ENCODE data around the gene TRIM56.
"Not testable (repeated sequence)": the region's sequence is repeated elsewhere in the genome, so short reads cannot be mapped to it uniquely, and the experiment has no call there.

TRIM56 gene, protein sequence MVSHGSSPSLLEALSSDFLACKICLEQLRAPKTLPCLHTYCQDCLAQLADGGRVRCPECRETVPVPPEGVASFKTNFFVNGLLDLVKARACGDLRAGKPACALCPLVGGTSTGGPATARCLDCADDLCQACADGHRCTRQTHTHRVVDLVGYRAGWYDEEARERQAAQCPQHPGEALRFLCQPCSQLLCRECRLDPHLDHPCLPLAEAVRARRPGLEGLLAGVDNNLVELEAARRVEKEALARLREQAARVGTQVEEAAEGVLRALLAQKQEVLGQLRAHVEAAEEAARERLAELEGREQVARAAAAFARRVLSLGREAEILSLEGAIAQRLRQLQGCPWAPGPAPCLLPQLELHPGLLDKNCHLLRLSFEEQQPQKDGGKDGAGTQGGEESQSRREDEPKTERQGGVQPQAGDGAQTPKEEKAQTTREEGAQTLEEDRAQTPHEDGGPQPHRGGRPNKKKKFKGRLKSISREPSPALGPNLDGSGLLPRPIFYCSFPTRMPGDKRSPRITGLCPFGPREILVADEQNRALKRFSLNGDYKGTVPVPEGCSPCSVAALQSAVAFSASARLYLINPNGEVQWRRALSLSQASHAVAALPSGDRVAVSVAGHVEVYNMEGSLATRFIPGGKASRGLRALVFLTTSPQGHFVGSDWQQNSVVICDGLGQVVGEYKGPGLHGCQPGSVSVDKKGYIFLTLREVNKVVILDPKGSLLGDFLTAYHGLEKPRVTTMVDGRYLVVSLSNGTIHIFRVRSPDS

DNA sequence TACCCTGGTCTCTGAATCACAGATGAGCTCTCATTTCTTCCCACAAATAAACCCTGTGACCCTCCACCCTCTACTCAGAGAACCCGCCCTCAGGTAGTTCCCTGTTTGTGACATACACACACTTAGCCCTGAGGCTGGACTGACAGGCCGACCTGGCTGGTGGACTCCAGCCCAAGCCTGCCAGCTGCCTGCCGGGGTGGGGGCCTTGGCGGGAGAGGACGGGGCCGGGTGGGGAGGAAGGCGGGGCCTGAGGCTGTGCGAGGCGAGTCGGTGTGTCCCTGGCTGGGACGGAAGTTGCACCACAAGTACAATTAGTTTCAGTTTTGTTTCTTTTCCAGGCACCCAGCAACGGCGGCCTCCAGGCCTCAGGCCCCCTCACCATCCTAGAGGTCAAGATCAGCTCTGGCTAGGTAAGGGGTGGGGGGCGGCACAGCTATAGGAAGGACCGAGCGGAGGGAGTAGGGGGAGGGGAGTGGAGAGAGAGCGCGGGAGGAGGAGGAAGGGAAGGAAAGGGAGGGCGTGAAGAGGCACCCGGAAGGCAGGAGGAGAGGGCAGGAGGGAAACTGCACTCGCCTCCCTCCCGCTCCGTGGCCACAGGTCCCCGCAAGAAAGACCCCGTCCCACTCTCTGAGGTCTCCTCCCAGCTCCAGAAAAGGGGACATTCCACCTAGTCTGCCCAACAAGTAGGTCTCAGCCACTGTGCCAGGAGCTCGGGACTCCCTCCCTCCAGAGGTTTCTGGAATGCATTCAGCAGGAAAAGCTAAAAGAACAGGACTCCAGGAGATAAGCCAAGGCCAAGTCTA is at the start of gene TRIM56:
Gene TRIM56, plus strand, starts transcription at position 320 of the 803 bp plus-strand sequence. CDS start 1,832 bp downstream, outside the sequence.
- Histone ChIP-seq H3K9me3 (ENCODE audit: low read length) (peaks cover 7% of the 10 kb centered on the region), H3K4me3 (ENCODE audit: low read length) (peak within 1 kb of the TSS; percentile 77), H2AFZ (ENCODE audit: low read depth, low read length) (peak within 1 kb of the TSS; percentile 94), H3K4me1 (ENCODE audit: insufficient read depth, low read length) (peaks cover 4% of the 10 kb centered on the region), H3K27me3 (ENCODE audit: insufficient read depth, low read length) (no peaks in the 10 kb centered on the region), H3K36me3 (ENCODE audit: insufficient read depth, low read length) (peaks cover 25% of the 10 kb centered on the region)

DNA sequence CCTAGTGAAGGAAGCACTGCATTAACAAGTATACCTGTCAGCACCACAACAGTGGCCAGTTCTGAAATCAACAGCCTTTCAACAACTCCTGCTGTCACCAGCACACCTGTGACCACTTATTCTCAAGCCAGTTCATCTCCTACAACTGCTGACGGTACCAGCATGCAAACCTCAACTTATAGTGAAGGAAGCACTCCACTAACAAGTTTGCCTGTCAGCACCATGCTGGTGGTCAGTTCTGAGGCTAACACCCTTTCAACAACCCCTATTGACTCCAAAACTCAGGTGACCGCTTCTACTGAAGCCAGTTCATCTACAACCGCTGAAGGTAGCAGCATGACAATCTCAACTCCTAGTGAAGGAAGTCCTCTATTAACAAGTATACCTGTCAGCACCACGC is 49.3 kb upstream of the TRIM56 start:
- peaks cover 8% of the 10 kb centered on the region for H3K27me3 ChIP-seq (ENCODE audit: insufficient read depth, low read length)
- H2AFZ ChIP-seq (ENCODE audit: low read depth, low read length), result no peak overlapping the region
- H3K4me1 ChIP-seq (ENCODE audit: insufficient read depth, low read length), result no peaks in the 10 kb centered on the region
- H3K36me3 ChIP-seq (ENCODE audit: insufficient read depth, low read length), result no peaks in the 10 kb centered on the region
- peaks cover 1% of the 10 kb centered on the region for H3K9me3 ChIP-seq (ENCODE audit: low read length)
- H3K4me3 ChIP-seq (ENCODE audit: low read length), result no peak overlapping the region

DNA sequence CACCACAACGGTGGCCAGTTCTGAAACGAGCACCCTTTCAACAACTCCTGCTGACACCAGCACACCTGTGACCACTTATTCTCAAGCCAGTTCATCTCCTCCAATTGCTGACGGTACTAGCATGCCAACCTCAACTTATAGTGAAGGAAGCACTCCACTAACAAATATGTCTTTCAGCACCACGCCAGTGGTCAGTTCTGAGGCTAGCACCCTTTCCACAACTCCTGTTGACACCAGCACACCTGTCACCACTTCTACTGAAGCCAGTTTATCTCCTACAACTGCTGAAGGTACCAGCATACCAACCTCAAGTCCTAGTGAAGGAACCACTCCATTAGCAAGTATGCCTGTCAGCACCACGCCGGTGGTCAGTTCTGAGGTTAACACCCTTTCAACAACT is 44.0 kb upstream of the TRIM56 start:
- not testable (repeated sequence) for H3K27me3 ChIP-seq (ENCODE audit: insufficient read depth, low read length); H2AFZ ChIP-seq (ENCODE audit: low read depth, low read length); H3K9me3 ChIP-seq (ENCODE audit: low read length); H3K4me3 ChIP-seq (ENCODE audit: low read length); H3K36me3 ChIP-seq (ENCODE audit: insufficient read depth, low read length); H3K4me1 ChIP-seq (ENCODE audit: insufficient read depth, low read length)

DNA sequence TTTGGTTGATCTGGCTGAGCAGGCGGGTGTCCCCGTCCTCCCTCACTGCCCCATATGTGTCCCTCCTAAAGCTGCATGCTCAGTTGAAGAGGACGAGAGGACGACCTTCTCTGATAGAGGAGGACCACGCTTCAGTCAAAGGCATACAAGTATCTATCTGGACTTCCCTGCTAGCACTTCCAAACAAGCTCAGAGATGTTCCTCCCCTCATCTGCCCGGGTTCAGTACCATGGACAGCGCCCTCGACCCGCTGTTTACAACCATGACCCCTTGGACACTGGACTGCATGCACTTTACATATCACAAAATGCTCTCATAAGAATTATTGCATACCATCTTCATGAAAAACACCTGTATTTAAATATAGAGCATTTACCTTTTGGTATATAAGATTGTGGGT is 26.9 kb upstream of the TRIM56 start:
- Histone ChIP-seq H3K36me3 (ENCODE audit: insufficient read depth, low read length) (no peaks in the 10 kb centered on the region), H3K9me3 (ENCODE audit: low read length) (no peaks in the 10 kb centered on the region), H2AFZ (ENCODE audit: low read depth, low read length) (no peak overlapping the region), H3K4me3 (ENCODE audit: low read length) (no peak overlapping the region), H3K27me3 (ENCODE audit: insufficient read depth, low read length) (peaks cover 30% of the 10 kb centered on the region), H3K4me1 (ENCODE audit: insufficient read depth, low read length) (peaks cover 4% of the 10 kb centered on the region)

DNA sequence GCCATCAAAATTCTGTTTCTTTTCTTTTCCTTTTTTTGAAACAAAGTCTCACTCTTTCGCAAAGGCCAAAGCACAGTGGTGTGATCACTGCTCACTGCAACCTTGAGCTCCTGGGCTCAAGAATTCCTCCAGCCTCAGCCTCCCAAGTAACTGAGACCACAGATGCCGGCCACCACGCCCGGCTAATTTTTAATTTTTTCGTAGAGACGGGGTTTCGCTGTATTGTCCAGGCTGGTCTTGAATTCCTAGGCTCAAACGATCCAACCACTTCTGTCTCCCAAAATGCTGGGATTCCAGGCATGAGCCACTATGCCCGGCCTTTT is 25.7 kb upstream of the TRIM56 start:
- H2AFZ ChIP-seq (ENCODE audit: low read depth, low read length), result no peak overlapping the region
- H3K36me3 ChIP-seq (ENCODE audit: insufficient read depth, low read length), result no peaks in the 10 kb centered on the region
- peaks cover 4% of the 10 kb centered on the region for H3K4me1 ChIP-seq (ENCODE audit: insufficient read depth, low read length)
- no peaks in the 10 kb centered on the region for H3K9me3 ChIP-seq (ENCODE audit: low read length)
- peaks cover 30% of the 10 kb centered on the region for H3K27me3 ChIP-seq (ENCODE audit: insufficient read depth, low read length)
- H3K4me3 ChIP-seq (ENCODE audit: low read length), result no peak overlapping the region

DNA sequence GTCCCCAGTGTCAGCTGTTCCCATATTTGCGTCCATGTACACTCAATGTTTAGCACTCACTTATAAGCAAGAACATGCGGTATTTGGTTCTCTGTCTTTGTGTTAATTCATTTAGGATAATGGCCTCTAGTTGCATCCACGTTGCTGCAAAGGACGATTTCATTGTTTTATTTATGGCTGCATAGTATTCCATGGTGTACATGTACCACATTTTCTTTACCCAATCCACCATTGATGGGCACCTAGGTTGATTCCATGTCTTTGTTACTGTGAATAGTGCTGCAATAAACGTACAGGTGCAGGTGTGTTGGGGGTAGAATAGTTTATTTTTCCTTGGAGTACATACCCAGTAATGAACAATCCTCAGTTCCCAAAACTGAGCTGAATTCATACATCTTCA is 24.3 kb upstream of the TRIM56 start:
- H3K4me1 ChIP-seq (ENCODE audit: insufficient read depth, low read length), result peaks cover 4% of the 10 kb centered on the region
- H3K36me3 ChIP-seq (ENCODE audit: insufficient read depth, low read length), result no peaks in the 10 kb centered on the region
- peaks cover 26% of the 10 kb centered on the region for H3K27me3 ChIP-seq (ENCODE audit: insufficient read depth, low read length)
- H3K9me3 ChIP-seq (ENCODE audit: low read length), result no peaks in the 10 kb centered on the region
- no peak overlapping the region for H3K4me3 ChIP-seq (ENCODE audit: low read length)
- H2AFZ ChIP-seq (ENCODE audit: low read depth, low read length), result no peak overlapping the region

DNA sequence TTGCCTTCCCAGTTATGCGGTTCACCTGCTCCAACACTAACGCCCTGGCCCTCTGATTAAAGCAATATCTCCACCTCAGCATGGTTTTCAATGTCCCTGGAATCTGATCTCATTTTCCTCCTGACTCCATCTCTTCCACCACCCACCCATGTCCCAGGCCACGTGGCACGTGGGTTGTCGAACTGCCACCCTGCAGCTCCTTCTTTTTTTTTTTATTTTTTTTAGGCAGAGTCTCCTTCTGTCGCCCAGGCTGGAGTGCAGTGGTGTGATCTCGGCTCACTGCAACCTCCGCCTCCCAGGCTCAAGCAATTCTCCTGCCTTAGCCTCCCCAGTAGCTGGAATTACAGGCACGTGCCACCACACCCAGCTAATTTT is 21.1 kb upstream of the TRIM56 start:
- not testable (repeated sequence) for H2AFZ ChIP-seq (ENCODE audit: low read depth, low read length); H3K4me1 ChIP-seq (ENCODE audit: insufficient read depth, low read length); H3K4me3 ChIP-seq (ENCODE audit: low read length); H3K9me3 ChIP-seq (ENCODE audit: low read length); H3K27me3 ChIP-seq (ENCODE audit: insufficient read depth, low read length); H3K36me3 ChIP-seq (ENCODE audit: insufficient read depth, low read length)

DNA sequence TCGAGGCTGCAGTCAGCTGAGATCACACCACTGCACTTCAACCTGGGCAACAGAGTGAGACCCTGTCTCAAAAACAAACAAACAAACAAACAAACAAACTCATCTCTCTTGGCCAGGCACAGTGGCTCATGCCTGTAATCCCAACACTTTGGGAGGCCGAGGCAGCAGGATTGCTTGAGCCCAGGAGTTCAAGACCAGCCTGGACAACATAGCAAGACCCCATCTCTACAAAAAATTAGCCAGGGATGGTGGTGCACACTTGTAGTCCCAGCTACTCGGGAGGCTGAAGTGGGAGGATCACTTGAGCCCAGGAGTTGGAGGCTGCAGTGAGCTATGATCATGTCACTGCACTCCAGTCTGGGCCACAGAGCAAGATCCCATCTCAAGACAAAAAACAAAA is 20.1 kb upstream of the TRIM56 start:
- not testable (repeated sequence) for H3K4me3 ChIP-seq (ENCODE audit: low read length); H3K9me3 ChIP-seq (ENCODE audit: low read length)

DNA sequence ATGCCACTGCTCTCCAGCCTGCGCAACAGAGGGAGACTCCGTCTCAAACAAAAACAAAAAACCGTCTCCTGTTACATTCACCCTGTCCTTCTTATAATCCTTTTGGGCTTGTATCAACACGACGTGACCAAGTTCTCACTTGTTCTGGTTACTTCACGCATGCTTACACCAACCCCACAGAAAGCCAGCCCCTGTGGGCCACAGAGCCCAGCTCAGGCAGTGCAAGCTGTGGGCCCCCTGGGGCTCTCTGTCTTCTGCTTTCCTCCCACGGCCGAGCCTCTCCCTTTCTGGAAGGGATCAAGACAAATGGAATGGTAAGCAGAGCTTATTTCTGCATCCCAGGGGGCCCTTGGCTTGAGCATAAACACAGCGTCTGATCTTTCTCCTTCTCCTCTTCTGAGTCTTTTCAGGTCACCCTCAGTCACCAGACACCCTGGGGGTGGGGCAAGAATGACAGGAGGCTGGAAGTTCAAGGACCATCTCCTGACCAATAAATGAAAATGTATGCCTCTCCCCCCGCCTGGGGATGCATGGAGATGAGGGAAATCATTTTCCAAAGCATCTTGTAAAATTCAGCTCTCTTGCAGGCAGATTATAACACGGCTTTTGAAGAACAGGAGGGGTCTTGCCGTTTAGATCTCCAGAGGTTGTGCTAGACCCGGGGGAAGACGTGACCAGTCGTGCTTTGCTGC is 19.0 kb upstream of the TRIM56 start:
- H3K9me3 ChIP-seq (ENCODE audit: low read length), result no peaks in the 10 kb centered on the region
- H3K4me3 ChIP-seq (ENCODE audit: low read length), result no peak overlapping the region
- H2AFZ ChIP-seq (ENCODE audit: low read depth, low read length), result no peak overlapping the region
- peaks cover 8% of the 10 kb centered on the region for H3K4me1 ChIP-seq (ENCODE audit: insufficient read depth, low read length)
- peaks cover 4% of the 10 kb centered on the region for H3K27me3 ChIP-seq (ENCODE audit: insufficient read depth, low read length)
- no peaks in the 10 kb centered on the region for H3K36me3 ChIP-seq (ENCODE audit: insufficient read depth, low read length)

More for the DNA sequence above, 20.1 kb upstream of the TRIM56 start:
- not testable (repeated sequence) for H3K27me3 ChIP-seq (ENCODE audit: insufficient read depth, low read length); H3K4me1 ChIP-seq (ENCODE audit: insufficient read depth, low read length); H2AFZ ChIP-seq (ENCODE audit: low read depth, low read length); H3K36me3 ChIP-seq (ENCODE audit: insufficient read depth, low read length)

DNA sequence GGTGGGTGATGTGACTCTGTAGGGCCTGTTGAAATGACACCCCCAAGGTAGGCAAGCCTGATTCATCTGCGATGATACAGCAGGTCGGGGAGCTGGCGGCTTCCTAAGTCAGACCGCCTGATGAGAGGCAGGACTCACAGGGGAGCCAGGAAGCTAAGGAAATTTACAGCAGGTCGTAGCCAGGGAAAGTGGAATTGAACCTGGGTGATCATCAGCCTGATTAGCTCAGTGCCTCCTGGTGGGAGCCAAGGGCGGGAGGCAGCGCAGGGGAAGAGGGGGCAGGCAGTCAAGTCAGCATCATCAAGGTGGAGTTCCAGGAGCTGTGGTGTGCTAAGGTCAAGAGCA is 18.5 kb upstream of the TRIM56 start:
- Histone ChIP-seq H3K9me3 (ENCODE audit: low read length) (no peaks in the 10 kb centered on the region), H3K27me3 (ENCODE audit: insufficient read depth, low read length) (peaks cover 4% of the 10 kb centered on the region)

DNA sequence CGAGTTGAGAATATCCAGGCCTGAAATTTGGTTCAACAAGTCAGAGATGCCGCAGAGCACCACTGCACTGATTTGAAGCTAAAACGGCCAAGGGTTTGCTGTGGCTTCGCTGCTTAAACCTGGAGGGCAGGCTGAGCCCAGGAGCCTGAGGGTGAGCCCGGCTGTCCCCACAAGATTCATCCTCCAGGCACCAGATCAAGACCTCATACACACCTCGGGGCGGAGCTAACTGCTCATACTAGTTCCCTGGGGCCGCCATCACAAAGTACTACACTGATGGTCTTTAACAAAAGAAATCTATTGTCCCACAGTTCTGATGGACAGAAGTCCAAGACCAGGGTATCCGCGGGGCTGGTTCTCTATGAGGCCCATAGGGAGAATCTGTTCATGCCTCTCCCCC is 16.9 kb upstream of the TRIM56 start:
- H3K27me3 ChIP-seq (ENCODE audit: insufficient read depth, low read length), result peaks cover 4% of the 10 kb centered on the region
- H2AFZ ChIP-seq (ENCODE audit: low read depth, low read length), result no peak overlapping the region
- no peak overlapping the region for H3K4me3 ChIP-seq (ENCODE audit: low read length)
- no peaks in the 10 kb centered on the region for H3K36me3 ChIP-seq (ENCODE audit: insufficient read depth, low read length)
- H3K4me1 ChIP-seq (ENCODE audit: insufficient read depth, low read length), result peaks cover 8% of the 10 kb centered on the region
- H3K9me3 ChIP-seq (ENCODE audit: low read length), result no peaks in the 10 kb centered on the region

More for the DNA sequence above, 18.5 kb upstream of the TRIM56 start:
- no peak overlapping the region for H2AFZ ChIP-seq (ENCODE audit: low read depth, low read length)
- H3K4me1 ChIP-seq (ENCODE audit: insufficient read depth, low read length), result peaks cover 8% of the 10 kb centered on the region
- H3K36me3 ChIP-seq (ENCODE audit: insufficient read depth, low read length), result no peaks in the 10 kb centered on the region
- H3K4me3 ChIP-seq (ENCODE audit: low read length), result no peak overlapping the region

DNA sequence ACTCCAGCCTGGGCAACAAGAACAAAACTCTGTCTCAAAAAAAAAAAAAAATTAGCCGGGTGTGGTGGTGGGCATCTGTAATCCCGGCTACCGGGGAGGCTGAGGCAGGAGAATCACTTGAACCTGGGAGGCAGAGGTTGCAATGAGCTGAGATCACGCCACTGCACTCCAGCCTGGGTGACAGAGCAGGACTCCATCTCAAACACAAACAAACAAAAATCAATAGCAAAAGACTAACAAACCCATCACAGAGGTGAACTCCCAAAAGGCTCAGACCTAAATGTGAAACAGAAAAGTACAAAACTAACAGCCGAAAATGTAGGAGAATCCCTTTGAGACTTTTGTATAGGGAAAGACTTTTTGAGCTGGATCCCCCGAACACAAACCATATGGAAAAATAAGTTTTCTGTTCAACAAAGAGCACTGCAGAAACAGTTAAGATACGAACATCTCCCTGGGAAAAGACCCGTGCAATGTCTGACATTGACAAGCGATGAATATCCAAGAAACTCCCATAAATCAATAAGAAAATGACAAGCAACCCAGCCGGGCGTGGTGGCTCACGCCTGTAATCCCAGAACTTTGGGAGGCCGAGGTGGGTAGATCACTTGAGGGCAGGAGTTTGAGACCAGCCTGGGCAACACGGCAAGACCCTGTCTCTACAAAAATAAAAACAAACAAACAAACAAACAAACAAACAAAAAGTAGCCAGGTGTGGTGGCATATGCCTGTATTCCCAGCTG is 13.7 kb upstream of the TRIM56 start:
- H3K9me3 ChIP-seq (ENCODE audit: low read length); H3K4me1 ChIP-seq (ENCODE audit: insufficient read depth, low read length); H3K27me3 ChIP-seq (ENCODE audit: insufficient read depth, low read length); H3K4me3 ChIP-seq (ENCODE audit: low read length); H3K36me3 ChIP-seq (ENCODE audit: insufficient read depth, low read length); H2AFZ ChIP-seq (ENCODE audit: low read depth, low read length): not testable (repeated sequence)
